Ishikawa (cell line): ENCODE results near the gene PTPN21.

Experiments
- CEBPB ChIP-seq: IDR thresholded peaks from 2 replicates; pipeline ENCODE4 v1.6.1; 2012
- CREB1 ChIP-seq: IDR thresholded peaks from 2 replicates; pipeline ENCODE4 v1.6.1; 2012; ENCODE audit warnings: low read depth
- EGR1 ChIP-seq: IDR thresholded peaks from 2 replicates; pipeline ENCODE4 v1.6.1; 2012
- EP300 ChIP-seq: IDR thresholded peaks from 2 replicates; pipeline ENCODE4 v1.6.1; 2012; ENCODE audit warnings: borderline replicate concordance
- FOXM1 ChIP-seq: IDR thresholded peaks from 2 replicates; pipeline ENCODE4 v1.6.1; 2012; ENCODE audit warnings: low read depth, borderline replicate concordance
- NFIC ChIP-seq: IDR thresholded peaks from 2 replicates; pipeline ENCODE4 v1.6.1; 2012
- RAD21 ChIP-seq: IDR thresholded peaks from 2 replicates; pipeline ENCODE4 v1.6.1; 2012; ENCODE audit warnings: low read depth
- TAF1 ChIP-seq: IDR thresholded peaks from 2 replicates; pipeline ENCODE4 v1.6.1; 2012; ENCODE audit warnings: low read depth, mild to moderate bottlenecking
- TCF12 ChIP-seq: IDR thresholded peaks from 2 replicates; pipeline ENCODE4 v1.6.1; 2012; ENCODE audit warnings: low read depth
- TEAD4 ChIP-seq: IDR thresholded peaks from 2 replicates; pipeline ENCODE4 v1.6.1; 2012
- YY1 ChIP-seq: IDR thresholded peaks from 2 replicates; pipeline ENCODE4 v1.6.1; 2012; ENCODE audit warnings: low read depth
- ZBTB7A ChIP-seq: IDR thresholded peaks from 2 replicates; pipeline ENCODE4 v1.6.1; 2012; ENCODE audit warnings: low read depth
- TF ChIP-seq, protein P1 (sequence below): IDR thresholded peaks from 2 replicates; pipeline ENCODE4 v1.6.1; 2012
- TF ChIP-seq, protein P2 (sequence below): IDR thresholded peaks from 2 replicates; pipeline ENCODE4 v1.6.1; 2012; ENCODE audit warnings: low read depth, mild to moderate bottlenecking
- TF ChIP-seq, protein P3 (sequence below): IDR thresholded peaks from 2 replicates; pipeline ENCODE4 v1.6.1; 2012

PTPN21 gene

DNA sequence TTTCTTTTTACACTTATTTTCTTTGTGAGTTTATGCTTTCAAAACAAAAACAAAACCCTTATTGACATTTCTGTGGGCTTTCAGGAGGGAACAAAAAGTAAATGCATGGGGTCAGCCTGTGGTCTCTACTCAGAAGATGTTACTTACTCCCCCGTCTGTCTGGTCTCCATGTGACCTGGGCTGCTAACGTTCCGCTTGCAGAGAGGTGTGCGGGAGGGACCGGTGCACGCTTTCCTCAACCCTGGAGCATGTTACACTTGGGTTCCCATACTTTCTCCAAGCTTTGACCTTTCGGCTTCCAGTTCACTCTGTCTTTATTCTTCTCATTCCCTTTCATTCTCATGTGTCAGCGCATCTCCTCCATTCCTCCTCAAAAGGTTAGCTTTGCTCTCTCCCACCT lies 44.5 kb upstream of the PTPN21 start:
- no peak for TF ChIP-seq TEAD4
- TF ChIP-seq NFIC, result no peak
- no peak for TF ChIP-seq FOXM1
- TF ChIP-seq EP300, result no peak
- TF ChIP-seq CEBPB, result no peak
- TF ChIP-seq TCF12, result no peak
- no peak for TF ChIP-seq EGR1
- no peak for TF ChIP-seq RAD21

DNA sequence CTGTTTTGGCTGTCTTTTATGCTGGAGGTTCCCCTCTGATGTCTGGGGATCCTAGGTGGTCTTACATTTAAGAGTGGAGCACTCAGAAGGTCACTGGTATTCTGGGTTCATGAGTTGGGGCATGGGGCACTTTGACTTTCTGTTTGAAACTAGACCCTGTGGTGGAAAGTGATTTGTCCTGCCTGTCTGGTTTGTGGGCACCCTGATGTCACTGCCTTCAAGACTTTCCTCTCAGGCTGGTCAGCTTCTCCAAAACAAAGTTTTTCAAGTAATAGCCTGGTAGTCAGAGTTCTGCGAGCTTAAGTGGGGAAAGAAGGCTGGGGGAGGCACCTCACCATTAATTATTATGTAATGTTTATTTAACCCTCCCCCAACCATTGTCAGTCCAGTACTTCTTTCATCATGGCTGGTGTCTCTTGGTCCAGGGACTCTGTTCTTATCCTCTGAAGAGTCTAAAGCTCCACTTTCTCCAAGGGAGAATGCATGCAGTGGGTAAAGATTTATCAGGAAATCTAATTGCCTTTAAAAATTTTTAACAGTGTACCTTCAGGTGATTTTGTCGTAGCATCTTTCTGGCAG lies 43.4 kb upstream of the PTPN21 start:
- TF ChIP-seq, protein P1, sequence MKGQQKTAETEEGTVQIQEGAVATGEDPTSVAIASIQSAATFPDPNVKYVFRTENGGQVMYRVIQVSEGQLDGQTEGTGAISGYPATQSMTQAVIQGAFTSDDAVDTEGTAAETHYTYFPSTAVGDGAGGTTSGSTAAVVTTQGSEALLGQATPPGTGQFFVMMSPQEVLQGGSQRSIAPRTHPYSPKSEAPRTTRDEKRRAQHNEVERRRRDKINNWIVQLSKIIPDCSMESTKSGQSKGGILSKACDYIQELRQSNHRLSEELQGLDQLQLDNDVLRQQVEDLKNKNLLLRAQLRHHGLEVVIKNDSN, result no peak
- TF ChIP-seq, protein P2, sequence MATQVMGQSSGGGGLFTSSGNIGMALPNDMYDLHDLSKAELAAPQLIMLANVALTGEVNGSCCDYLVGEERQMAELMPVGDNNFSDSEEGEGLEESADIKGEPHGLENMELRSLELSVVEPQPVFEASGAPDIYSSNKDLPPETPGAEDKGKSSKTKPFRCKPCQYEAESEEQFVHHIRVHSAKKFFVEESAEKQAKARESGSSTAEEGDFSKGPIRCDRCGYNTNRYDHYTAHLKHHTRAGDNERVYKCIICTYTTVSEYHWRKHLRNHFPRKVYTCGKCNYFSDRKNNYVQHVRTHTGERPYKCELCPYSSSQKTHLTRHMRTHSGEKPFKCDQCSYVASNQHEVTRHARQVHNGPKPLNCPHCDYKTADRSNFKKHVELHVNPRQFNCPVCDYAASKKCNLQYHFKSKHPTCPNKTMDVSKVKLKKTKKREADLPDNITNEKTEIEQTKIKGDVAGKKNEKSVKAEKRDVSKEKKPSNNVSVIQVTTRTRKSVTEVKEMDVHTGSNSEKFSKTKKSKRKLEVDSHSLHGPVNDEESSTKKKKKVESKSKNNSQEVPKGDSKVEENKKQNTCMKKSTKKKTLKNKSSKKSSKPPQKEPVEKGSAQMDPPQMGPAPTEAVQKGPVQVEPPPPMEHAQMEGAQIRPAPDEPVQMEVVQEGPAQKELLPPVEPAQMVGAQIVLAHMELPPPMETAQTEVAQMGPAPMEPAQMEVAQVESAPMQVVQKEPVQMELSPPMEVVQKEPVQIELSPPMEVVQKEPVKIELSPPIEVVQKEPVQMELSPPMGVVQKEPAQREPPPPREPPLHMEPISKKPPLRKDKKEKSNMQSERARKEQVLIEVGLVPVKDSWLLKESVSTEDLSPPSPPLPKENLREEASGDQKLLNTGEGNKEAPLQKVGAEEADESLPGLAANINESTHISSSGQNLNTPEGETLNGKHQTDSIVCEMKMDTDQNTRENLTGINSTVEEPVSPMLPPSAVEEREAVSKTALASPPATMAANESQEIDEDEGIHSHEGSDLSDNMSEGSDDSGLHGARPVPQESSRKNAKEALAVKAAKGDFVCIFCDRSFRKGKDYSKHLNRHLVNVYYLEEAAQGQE, result no peak
- TF ChIP-seq CEBPB (no peak), EP300 (no peak), RAD21 (no peak), ZBTB7A (no peak), TAF1 (no peak), EGR1 (no peak), NFIC (no peak), YY1 (no peak), TEAD4 (no peak), FOXM1 (no peak), TCF12 (no peak), CREB1 (no peak)
- TF ChIP-seq, protein P3, sequence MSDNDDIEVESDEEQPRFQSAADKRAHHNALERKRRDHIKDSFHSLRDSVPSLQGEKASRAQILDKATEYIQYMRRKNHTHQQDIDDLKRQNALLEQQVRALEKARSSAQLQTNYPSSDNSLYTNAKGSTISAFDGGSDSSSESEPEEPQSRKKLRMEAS, result no peak

DNA sequence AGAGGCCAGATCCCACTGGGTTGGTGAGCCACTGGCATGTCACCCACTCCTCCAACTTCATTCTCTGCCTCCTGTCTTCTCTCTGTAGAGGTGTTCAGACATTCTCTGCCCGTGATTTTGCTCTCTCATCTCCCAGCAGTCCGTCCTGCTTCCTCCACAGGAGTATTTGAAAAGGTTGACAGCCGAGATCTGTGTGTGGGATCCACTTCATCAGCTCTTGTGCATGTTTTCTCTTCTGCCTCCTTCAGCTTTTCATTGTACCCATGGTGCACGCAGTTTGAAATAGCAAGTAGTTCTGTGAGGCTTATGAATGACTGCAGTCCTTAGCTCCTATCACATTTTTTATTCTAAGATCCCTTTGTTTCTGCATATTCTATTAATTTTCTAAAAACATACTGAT lies 42.8 kb upstream of the PTPN21 start:
- TF ChIP-seq TEAD4 (no peak), YY1 (no peak), CEBPB (no peak), TAF1 (no peak), ZBTB7A (no peak)
- TF ChIP-seq, protein P3, result no peak

DNA sequence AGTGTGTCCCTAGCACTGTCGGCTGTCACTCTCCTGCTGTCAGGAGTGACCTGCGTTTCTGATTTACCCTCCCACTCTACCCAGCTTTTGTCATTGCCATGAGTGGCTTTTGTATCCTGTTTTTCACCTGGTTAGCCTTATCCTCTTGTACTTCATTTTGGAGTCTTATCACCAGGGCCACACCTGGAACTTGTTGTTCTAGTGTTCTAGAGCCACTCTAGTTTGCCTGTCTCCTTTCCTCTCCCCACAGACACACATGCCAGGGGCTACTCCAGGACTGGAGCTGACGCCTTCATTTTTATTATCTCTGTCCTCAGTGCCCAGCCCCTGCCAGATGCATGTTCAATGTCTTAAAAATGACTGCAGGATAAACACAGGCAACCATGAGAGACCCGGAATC lies 42.2 kb upstream of the PTPN21 start:
- TF ChIP-seq EGR1 (no peak), TEAD4 (no peak), YY1 (no peak), TCF12 (no peak), CREB1 (no peak), EP300 (no peak), NFIC (no peak), CEBPB (no peak)
- TF ChIP-seq, protein P1, result no peak
- TF ChIP-seq, protein P2, result no peak
- TF ChIP-seq, protein P3, result no peak

DNA sequence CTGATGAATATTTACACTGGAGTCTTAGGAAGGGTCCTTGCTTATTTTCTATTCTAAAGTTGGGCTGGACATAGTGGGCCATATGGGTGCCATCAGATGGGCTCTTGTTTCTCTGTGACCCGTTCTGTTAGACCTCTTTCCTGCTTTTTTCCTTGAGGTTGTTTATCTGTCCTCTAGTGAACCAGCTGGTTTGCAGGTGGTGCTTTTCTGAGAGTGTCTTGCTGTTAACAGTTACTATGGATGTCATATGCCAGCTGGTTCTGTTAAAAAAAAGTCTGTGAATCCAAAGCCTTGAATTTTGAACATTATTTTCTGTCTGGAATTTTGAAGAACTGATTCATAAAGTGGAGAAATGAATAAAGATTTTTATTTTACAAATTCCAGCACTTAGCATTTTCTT lies 37.2 kb upstream of the PTPN21 start:
- TF ChIP-seq TEAD4 (no peak), FOXM1 (no peak), EGR1 (no peak), TCF12 (no peak)
- TF ChIP-seq, protein P2, result no peak
- TF ChIP-seq, protein P3, result no peak
